ENCODE measurements around the gene ZNF862. TPM values are rescaled to one million over a fixed set of nuclear protein-coding genes. Genes with fewer than 3 reads are reported as not detected.

Gene ZNF862
- total and polyA plus RNA-seq, 7 donors: 0.92 to 23.8 (median 12.5) TPM

DNA sequence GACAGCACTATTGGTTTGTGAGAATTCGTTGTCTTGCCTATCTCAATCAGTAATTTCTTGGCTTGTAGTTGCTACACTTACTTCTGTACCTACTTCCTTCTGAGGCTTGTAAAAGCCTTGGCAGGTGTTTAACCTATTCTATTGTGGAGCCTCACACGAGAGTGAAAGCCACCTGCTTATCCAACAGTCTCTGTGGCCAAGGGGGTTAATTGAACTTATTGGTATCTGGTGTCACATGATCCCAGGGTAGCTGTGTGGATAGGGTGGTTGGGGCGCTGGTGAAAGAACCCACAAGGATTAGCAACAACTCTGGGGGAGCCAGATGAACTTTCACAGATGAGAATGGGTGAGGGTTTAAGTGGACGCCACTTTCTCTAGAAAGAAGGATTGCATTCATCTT, 21.7 kb downstream of the ZNF862 start:
- 46 to 71% methylated on average over 4 of the region's 4 CpGs for WGBS, 2 donors
- no peaks in the 10 kb centered on the region for H3K27me3 ChIP-seq
- no peak overlapping the region for H3K4me3 ChIP-seq
- H3K9me3 ChIP-seq: no peaks in the 10 kb centered on the region
- intact Hi-C loops (cut with DNase I): no loop called here
- H3K27ac ChIP-seq: no peak overlapping the region
- peaks cover 0 to 14% (median 12%) of the 10 kb centered on the region in 4 donors for H3K4me1 ChIP-seq
- no peak for TF ChIP-seq POLR2A (IDR thresholded peaks at IDR 0.05)
- DNase-seq: peak; percentile 8
- peaks cover 26 to 61% (median 37%) of the 10 kb centered on the region in 4 donors for H3K36me3 ChIP-seq

- H3K27ac ChIP-seq: no peak overlapping the region
- no peak for TF ChIP-seq POLR2AphosphoS5 (IDR thresholded peaks at IDR 0.05)
- TF ChIP-seq POLR2A (IDR thresholded peaks at IDR 0.05): no peak
- peak in 2 of 4 experiments; percentile 15 to 41 for TF ChIP-seq CTCF (IDR thresholded peaks at IDR 0.05)
- H3K27me3 ChIP-seq: no peaks in the 10 kb centered on the region
- H3K36me3 ChIP-seq: peaks cover 26 to 73% (median 41%) of the 10 kb centered on the region in 4 donors
- no peak overlapping the region for H3K4me3 ChIP-seq
- intact Hi-C loops (cut with DNase I): no loop called here
- no peaks in the 10 kb centered on the region for H3K9me3 ChIP-seq
- H3K4me1 ChIP-seq: peaks cover 0 to 2% (median under 1%) of the 10 kb centered on the region in 4 donors
- DNase-seq: no peak
- 89 to 95% methylated on average over 45 of the region's 45 CpGs for WGBS, 2 donors
These were observed 22.9 kb downstream of the ZNF862 start for GRCh38 chr7:149860821-149861727.

DNA sequence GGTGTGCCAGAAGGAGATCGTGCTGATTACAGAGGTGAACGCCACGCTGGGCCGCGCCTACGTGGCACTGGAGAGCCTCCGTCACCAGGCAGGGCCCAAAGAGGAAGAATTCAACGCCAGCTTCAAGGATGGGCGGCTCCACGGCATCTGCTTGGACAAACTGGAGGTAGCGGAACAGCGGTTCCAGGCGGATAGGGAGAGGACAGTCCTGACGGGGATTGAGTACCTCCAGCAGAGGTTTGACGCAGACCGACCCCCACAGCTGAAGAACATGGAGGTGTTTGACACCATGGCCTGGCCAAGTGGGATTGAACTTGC, 23.5 kb downstream of the ZNF862 start:
- Histone ChIP-seq H3K9me3 (no peaks in the 10 kb centered on the region), H3K4me3 (no peak overlapping the region), H3K27me3 (no peaks in the 10 kb centered on the region), H3K36me3 (peaks cover 26 to 79% (median 41%) of the 10 kb centered on the region in 4 donors), H3K4me1 (no peaks in the 10 kb centered on the region), H3K27ac (no peak overlapping the region)
- DNase-seq: no peak
- intact Hi-C loops (cut with DNase I): no loop called here
- WGBS, 2 donors: 92 to 98% methylated on average over 16 of the region's 16 CpGs
- TF ChIP-seq CTCF (IDR thresholded peaks at IDR 0.05) (peak in 1 of 4 experiments; percentile 2), POLR2A (IDR thresholded peaks at IDR 0.05) (no peak)

- TF ChIP-seq CTCF (IDR thresholded peaks at IDR 0.05): no peak
- no peak for TF ChIP-seq EP300 (IDR thresholded peaks at IDR 0.05)
- no peak for TF ChIP-seq POLR2A (IDR thresholded peaks at IDR 0.05)
- no peak for TF ChIP-seq POLR2AphosphoS5 (IDR thresholded peaks at IDR 0.05)
- H3K27me3 ChIP-seq: no peaks in the 10 kb centered on the region
These were observed 24.0 kb downstream of the ZNF862 start for GRCh38 chr7:149862156-149862555.

GRCh38 chr7:149863500-149863899, 25.3 kb downstream of the ZNF862 start:
- WGBS, 2 donors: 92 to 97% methylated on average over 4 of the region's 4 CpGs
- H3K27ac ChIP-seq: no peak overlapping the region
- H3K4me3 ChIP-seq: no peak overlapping the region
- H3K36me3 ChIP-seq: peaks cover 26 to 83% (median 41%) of the 10 kb centered on the region in 4 donors
- no peaks in the 10 kb centered on the region for H3K4me1 ChIP-seq
- no peak for TF ChIP-seq EP300 (IDR thresholded peaks at IDR 0.05)
- no peak for TF ChIP-seq POLR2A (IDR thresholded peaks at IDR 0.05)
- TF ChIP-seq POLR2AphosphoS5 (IDR thresholded peaks at IDR 0.05): no peak
- TF ChIP-seq CTCF (IDR thresholded peaks at IDR 0.05): no peak
- no peaks in the 10 kb centered on the region for H3K9me3 ChIP-seq
- no peaks in the 10 kb centered on the region for H3K27me3 ChIP-seq
- no peak for DNase-seq
- intact Hi-C loops (cut with DNase I): no loop called here

More at GRCh38 chr7:149862156-149862555, 24.0 kb downstream of the ZNF862 start:
- intact Hi-C loops (cut with DNase I): no loop called here
- no peak for DNase-seq
- H3K4me1 ChIP-seq: no peaks in the 10 kb centered on the region
- peaks cover 26 to 80% (median 41%) of the 10 kb centered on the region in 4 donors for H3K36me3 ChIP-seq
- no peak overlapping the region for H3K4me3 ChIP-seq
- no peaks in the 10 kb centered on the region for H3K9me3 ChIP-seq
- 92 to 96% methylated on average over 18 of the region's 18 CpGs for WGBS, 2 donors
- no peak overlapping the region for H3K27ac ChIP-seq
